ENCODE results near the gene TSPAN16.

TSPAN16 gene

GRCh38 chr19:11261971-11262839, 33.8 kb upstream of the TSPAN16 start, which contains the start of gene DOCK6:
Gene DOCK6, minus strand, starts transcription at chr19:11262524. Its CDS starts 84 bp downstream, at chr19:11262440.
- TF ChIP-seq GATA3 (IDR thresholded peaks at IDR 0.05; ENCODE audit: low read depth, low read length): no peak
- TF ChIP-seq GATA2 (IDR thresholded peaks at IDR 0.05; ENCODE audit: low read depth, low read length): no peak

GRCh38 chr19:11263726-11264125, 32.2 kb upstream of the TSPAN16 start:
- TF ChIP-seq GATA3 (IDR thresholded peaks at IDR 0.05; ENCODE audit: low read depth, low read length) (no peak), GATA2 (IDR thresholded peaks at IDR 0.05; ENCODE audit: low read depth, low read length) (no peak)

- no peak for TF ChIP-seq GATA2 (IDR thresholded peaks at IDR 0.05; ENCODE audit: low read depth, low read length)
- TF ChIP-seq GATA3 (IDR thresholded peaks at IDR 0.05; ENCODE audit: low read depth, low read length): no peak
Observed at GRCh38 chr19:11264452-11265176, 31.3 kb upstream of the TSPAN16 start.

GRCh38 chr19:11265177-11265784, 30.7 kb upstream of the TSPAN16 start:
- TF ChIP-seq GATA2 (IDR thresholded peaks at IDR 0.05; ENCODE audit: low read depth, low read length) (no peak), GATA3 (IDR thresholded peaks at IDR 0.05; ENCODE audit: low read depth, low read length) (no peak)

GRCh38 chr19:11265785-11266236, 30.1 kb upstream of the TSPAN16 start:
- TF ChIP-seq GATA2 (IDR thresholded peaks at IDR 0.05; ENCODE audit: low read depth, low read length): no peak
- TF ChIP-seq GATA3 (IDR thresholded peaks at IDR 0.05; ENCODE audit: low read depth, low read length): no peak

- TF ChIP-seq GATA2 (IDR thresholded peaks at IDR 0.05; ENCODE audit: low read depth, low read length) (no peak), GATA3 (IDR thresholded peaks at IDR 0.05; ENCODE audit: low read depth, low read length) (no peak)
Observed at GRCh38 chr19:11267316-11268085, 28.5 kb upstream of the TSPAN16 start.

GRCh38 chr19:11268783-11269267, 27.1 kb upstream of the TSPAN16 start:
- TF ChIP-seq GATA2 (IDR thresholded peaks at IDR 0.05; ENCODE audit: low read depth, low read length) (0 out of 2 replicates have a peak, but pooled peaks have one; percentile 11), GATA3 (IDR thresholded peaks at IDR 0.05; ENCODE audit: low read depth, low read length) (no peak)

GRCh38 chr19:11269408-11269807, 26.6 kb upstream of the TSPAN16 start:
- TF ChIP-seq GATA2 (IDR thresholded peaks at IDR 0.05; ENCODE audit: low read depth, low read length) (no peak), GATA3 (IDR thresholded peaks at IDR 0.05; ENCODE audit: low read depth, low read length) (no peak)

GRCh38 chr19:11273296-11273695, 22.7 kb upstream of the TSPAN16 start:
- TF ChIP-seq GATA2 (IDR thresholded peaks at IDR 0.05; ENCODE audit: low read depth, low read length): no peak
- no peak for TF ChIP-seq GATA3 (IDR thresholded peaks at IDR 0.05; ENCODE audit: low read depth, low read length)

- TF ChIP-seq GATA2 (IDR thresholded peaks at IDR 0.05; ENCODE audit: low read depth, low read length) (no peak), GATA3 (IDR thresholded peaks at IDR 0.05; ENCODE audit: low read depth, low read length) (no peak)
Observed at GRCh38 chr19:11273989-11274388, 22.0 kb upstream of the TSPAN16 start.

- TF ChIP-seq GATA2 (IDR thresholded peaks at IDR 0.05; ENCODE audit: low read depth, low read length) (no peak), GATA3 (IDR thresholded peaks at IDR 0.05; ENCODE audit: low read depth, low read length) (no peak)
Observed at GRCh38 chr19:11274533-11275086, 21.4 kb upstream of the TSPAN16 start.

- no peak for TF ChIP-seq GATA2 (IDR thresholded peaks at IDR 0.05; ENCODE audit: low read depth, low read length)
- no peak for TF ChIP-seq GATA3 (IDR thresholded peaks at IDR 0.05; ENCODE audit: low read depth, low read length)
Observed at GRCh38 chr19:11278670-11279069, 17.3 kb upstream of the TSPAN16 start.

All from SH-SY5Y (cell line).